Naive thymus-derived CD4-positive, alpha-beta T cell (primary cell): ENCODE measurements around the gene CHI3L2. TPM values are rescaled to one million over a fixed set of nuclear protein-coding genes. Genes with fewer than 3 reads are reported as not detected.
A peak's percentile ranks its signal among the peaks of the same experiment; 100 is the strongest.

Experiments
- ATAC-seq: fragments of 150-1000 bp; cut with Tn5 transposase; 2 replicates; pipeline ENCODE4 v1.10.0; 2021; ENCODE audit warnings: mild to moderate bottlenecking, moderate library complexity
- CTCF ChIA-PET: fragments of 350-600 bp; sonication (Branson Sonifier 250); formaldehyde crosslinking; loops from one replicate; lab custom pipeline; 2021; ENCODE audit warnings: antibody characterized with exemption; lab: Charles Lee
- POLR2A ChIA-PET: fragments of 350-600 bp; sonication (Branson Sonifier 250); formaldehyde crosslinking; loops from one replicate; lab custom pipeline; 2021; ENCODE audit warnings: antibody characterized with exemption, inconsistent platforms; lab: Charles Lee
- DNase-seq, 9 donors: peaks; one replicate each; pipeline versions ENCODE4 v3.0.0 to v3.0.0-alpha.2; 2020 to 2022; ENCODE audit warnings: mixed read lengths in 1 of 9
- H3K27ac ChIP-seq: one replicate; pipeline ENCODE4 v1.7.0; 2013; ENCODE audit warnings: mild to moderate bottlenecking, low read depth, low read length, moderate library complexity
- H3K27me3 ChIP-seq, 2 donors: one replicate each; pipeline ENCODE4 v1.7.0; 2013; ENCODE audit warnings: low read length in 2 of 2, mild to moderate bottlenecking in 2 of 2, moderate library complexity in 2 of 2; ENCODE audit not compliant: control insufficient read depth in 2 of 2, insufficient read depth in 2 of 2
- H3K36me3 ChIP-seq, 3 experiments: 1 replicate in 2 of 3; 2 replicates in 1 of 3; pipeline ENCODE4 v1.7.0; 2013; ENCODE audit warnings: low read length in 3 of 3, mild to moderate bottlenecking in 3 of 3, moderate library complexity in 1 of 3; ENCODE audit not compliant: insufficient read depth in 3 of 3, control insufficient read depth in 2 of 3
- H3K4me1 ChIP-seq, 2 donors: one replicate each; pipeline ENCODE4 v1.7.0; 2013; ENCODE audit warnings: low read length in 2 of 2, mild to moderate bottlenecking in 2 of 2, moderate library complexity in 1 of 2; ENCODE audit not compliant: control insufficient read depth in 2 of 2, insufficient read depth in 2 of 2
- H3K4me3 ChIP-seq: 2 replicates; pipeline ENCODE4 v1.7.0; 2013; ENCODE audit warnings: mild to moderate bottlenecking, low read length
- H3K9me3 ChIP-seq, 3 experiments: 1 replicate in 2 of 3; 2 replicates in 1 of 3; pipeline ENCODE4 v1.7.0; 2013; ENCODE audit warnings: low read length in 3 of 3; ENCODE audit not compliant: control insufficient read depth in 2 of 3
- H3K27ac Mint-ChIP-seq, 9 donors: one replicate each; pipeline ENCODE4 v1.8.0; 2020 to 2022; ENCODE audit warnings: mixed read lengths in 9 of 9, mild to moderate bottlenecking in 8 of 9, moderate library complexity in 5 of 9, inconsistent platforms in 2 of 9
- H3K27me3 Mint-ChIP-seq, 5 donors: one replicate each; pipeline ENCODE4 v1.8.0; 2021 to 2022; ENCODE audit warnings: mixed read lengths in 5 of 5, mild to moderate bottlenecking in 1 of 5
- H3K36me3 Mint-ChIP-seq, 5 donors: one replicate each; pipeline ENCODE4 v1.8.0; 2020 to 2022; ENCODE audit warnings: mixed read lengths in 5 of 5, mild to moderate bottlenecking in 3 of 5, inconsistent platforms in 1 of 5
- H3K4me1 Mint-ChIP-seq, 7 donors: one replicate each; pipeline ENCODE4 v1.8.0; 2020 to 2022; ENCODE audit warnings: mixed read lengths in 7 of 7, mild to moderate bottlenecking in 3 of 7, inconsistent platforms in 1 of 7
- H3K4me3 Mint-ChIP-seq, 10 donors: one replicate each; pipeline ENCODE4 v1.8.0; 2020 to 2022; ENCODE audit warnings: mild to moderate bottlenecking in 10 of 10, mixed read lengths in 10 of 10, moderate library complexity in 6 of 10, inconsistent platforms in 2 of 10
- H3K9me3 Mint-ChIP-seq, 11 donors: one replicate each; pipeline ENCODE4 v1.8.0; 2020 to 2022; ENCODE audit warnings: mixed read lengths in 11 of 11, mild to moderate bottlenecking in 4 of 11, inconsistent platforms in 1 of 11, moderate library complexity in 1 of 11
- intact Hi-C, 2 donors: fragments of 100-400 bp; cut with micrococcal nuclease; formaldehyde crosslinking; loops; one replicate each; pipeline ENCODE4 v1.15.1; 2023
- polyA plus RNA-seq, 2 donors: library from polyadenylated mRNA; unstranded; fragments of 300-500 nt; fragmentation: Illumina TruSeq; gene quantifications; one replicate each; pipeline ENCODE4 v1.2.3, GENCODE V29; 2021
- total RNA-seq, 6 experiments: library from RNA in 5 of 6; stranded (reverse) in 5 of 6; gene quantifications; 1 replicate in 5 of 6; 2 replicates in 1 of 6; pipeline ENCODE4 v1.2.3 and lab custom pipeline; 2021 to 2026

CHI3L2 gene
- total and polyA plus RNA-seq, 7 experiments from 2014 or later = 7.0 to 136 (median 29.1) TPM

GRCh38 chr1:111222308-111223125 lies 5.0 kb upstream of the CHI3L2 start:
- Histone ChIP-seq H3K27ac (peak overlapping the region; percentile 77), H3K27me3 (no peaks in the 10 kb centered on the region), H3K4me1 (peaks cover 92% of the 10 kb centered on the region in 2 donors), H3K4me3 (peak overlapping the region; percentile 55), H3K36me3 (no peaks in the 10 kb centered on the region), H3K9me3 (no peaks in the 10 kb centered on the region)
- POLR2A ChIA-PET = interaction anchor here (0.6 to 18.8 kb wide), 12 partner anchors 8 to 1810 kb away, joined by 3 to 1128 read pairs (median 4); partner anchors contain the start of genes CEPT1, DENND2D and DRAM2
- DNase-seq (peak in 8 of 9 donors; percentile 51 to 83 (median 62)), ATAC-seq (peak; percentile 62)
- H3K4me3 Mint-ChIP-seq = peak overlapping the region; percentile 77 to 92 (median 84)
- peaks cover 78 to 100% (median 97%) of the 10 kb centered on the region in 7 donors for H3K4me1 Mint-ChIP-seq
- no peaks in the 10 kb centered on the region for H3K27me3 Mint-ChIP-seq
- H3K36me3 Mint-ChIP-seq = peaks cover 0 to 13% (median 0%) of the 10 kb centered on the region in 5 donors
- CTCF ChIA-PET = interaction anchor here (0.6 to 17.6 kb wide), 22 partner anchors 8 to 547 kb away, joined by 3 to 341 read pairs (median 4); partner anchors contain the start of genes DENND2D and WDR77
- intact Hi-C loops = loop anchor here (1.0 to 10.0 kb wide), 17 partner anchors 8 to 546 kb away; partner anchors contain the start of genes ATP5PB (in 1 of the 2), C1orf162 (in 1 of the 2), CEPT1 (in 1 of the 2) and DRAM2 (in 1 of the 2)
- H3K9me3 Mint-ChIP-seq = peaks cover 0 to 13% (median 0%) of the 10 kb centered on the region in 11 donors
- peak overlapping the region; percentile 85 to 100 (median 97) for H3K27ac Mint-ChIP-seq

DNA sequence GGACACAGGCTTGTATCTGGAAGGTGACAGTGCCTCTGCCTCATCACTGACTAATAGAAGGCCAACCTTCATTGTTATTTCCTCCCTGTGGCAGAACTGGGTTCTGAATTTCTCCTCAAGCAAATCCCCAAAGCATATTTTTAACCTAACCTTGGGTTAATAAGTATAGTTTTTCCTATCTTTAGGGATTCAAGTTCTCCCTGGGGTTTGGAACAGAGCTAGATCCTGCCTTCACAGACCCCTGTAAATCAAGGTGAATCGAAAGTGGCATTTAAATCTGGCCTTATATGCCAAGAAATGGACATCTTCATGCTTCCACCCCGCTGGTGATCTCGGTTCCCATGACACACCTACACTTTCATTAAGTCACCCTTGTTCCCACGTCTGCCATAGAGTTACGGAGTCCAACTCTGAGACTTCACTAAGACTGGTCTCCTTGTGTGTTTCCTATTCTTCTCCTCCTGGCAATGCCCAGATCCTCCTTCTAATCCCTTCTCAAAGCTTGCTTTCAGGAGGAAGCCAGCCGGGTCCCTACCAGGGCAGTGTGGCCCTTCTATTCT lies 4.3 kb upstream of the CHI3L2 start:
- no peaks in the 10 kb centered on the region for H3K9me3 ChIP-seq
- POLR2A ChIA-PET = interaction anchor here (0.6 to 18.8 kb wide), 12 partner anchors 9 to 183 kb away, joined by 3 to 1128 read pairs (median 4); partner anchors contain the start of gene DENND2D
- intact Hi-C loops = loop anchor here (1.0 to 10.0 kb wide), 14 partner anchors 36 to 546 kb away; partner anchors contain the start of genes ATP5PB (in 1 of the 2), C1orf162 (in 1 of the 2) and WDR77 (in 1 of the 2)
- H3K4me3 ChIP-seq = peak overlapping the region; percentile 55
- CTCF ChIA-PET = interaction anchor here (0.6 to 17.6 kb wide), 24 partner anchors 9 to 546 kb away, joined by 3 to 341 read pairs (median 4); partner anchors contain the start of genes DENND2D and WDR77
- ATAC-seq (no peak), DNase-seq (no peak)
- Mint-ChIP-seq H3K9me3 (peaks cover 0 to 7% (median 0%) of the 10 kb centered on the region in 11 donors), H3K4me1 (peaks cover 77 to 100% (median 97%) of the 10 kb centered on the region in 7 donors), H3K27me3 (no peaks in the 10 kb centered on the region), H3K36me3 (peaks cover 0 to 7% (median 0%) of the 10 kb centered on the region in 5 donors), H3K27ac (peak overlapping the region; percentile 85 to 100 (median 97)), H3K4me3 (peak overlapping the region; percentile 47 to 92 (median 84))
- H3K4me1 ChIP-seq = peaks cover 92% of the 10 kb centered on the region in 2 donors
- peak overlapping the region; percentile 77 for H3K27ac ChIP-seq
- H3K36me3 ChIP-seq = no peaks in the 10 kb centered on the region
- H3K27me3 ChIP-seq = no peaks in the 10 kb centered on the region

GRCh38 chr1:111225091-111225490 lies 2.4 kb upstream of the CHI3L2 start:
- Mint-ChIP-seq H3K36me3 (peaks cover 0 to 5% (median 2%) of the 10 kb centered on the region in 5 donors), H3K27ac (peak overlapping the region; percentile 88 to 99 (median 94)), H3K4me1 (peaks cover 67 to 98% (median 94%) of the 10 kb centered on the region in 7 donors), H3K4me3 (peak overlapping the region; percentile 68 to 88 (median 82)), H3K27me3 (no peaks in the 10 kb centered on the region), H3K9me3 (peaks cover 0 to 5% (median 0%) of the 10 kb centered on the region in 11 donors)
- ChIA-PET POLR2A (interaction anchor here (0.7 to 18.8 kb wide), 17 partner anchors 8 to 261 kb away, joined by 3 to 1128 read pairs (median 3); partner anchors contain the start of genes DENND2D and LRIF1), CTCF (interaction anchor here (0.7 to 17.6 kb wide), 9 partner anchors 9 to 194 kb away, joined by 3 to 341 read pairs (median 5); partner anchors contain the start of gene DENND2D)
- H3K27ac ChIP-seq = peak overlapping the region; percentile 71
- H3K27me3 ChIP-seq = no peaks in the 10 kb centered on the region
- no peaks in the 10 kb centered on the region for H3K9me3 ChIP-seq
- peaks cover 87 to 88% of the 10 kb centered on the region in 2 donors for H3K4me1 ChIP-seq
- H3K4me3 ChIP-seq = peak overlapping the region; percentile 41
- intact Hi-C loops = loop anchor here (1.0 to 10.0 kb wide), 4 partner anchors 9 to 532 kb away; partner anchors contain the start of genes C1orf162 (in 1 of the 2) and DDX20 (in 1 of the 2)
- H3K36me3 ChIP-seq = no peaks in the 10 kb centered on the region
- no peak for ATAC-seq
- no peak for DNase-seq

GRCh38 chr1:111225717-111226400 lies 1.7 kb upstream of the CHI3L2 start:
- Mint-ChIP-seq H3K27me3 (no peaks in the 10 kb centered on the region), H3K4me3 (peak overlapping the region; percentile 68 to 88 (median 82)), H3K27ac (peak overlapping the region; percentile 88 to 99 (median 94)), H3K4me1 (peaks cover 63 to 97% (median 92%) of the 10 kb centered on the region in 7 donors), H3K9me3 (peaks cover 0 to 6% (median 0%) of the 10 kb centered on the region in 11 donors), H3K36me3 (peaks cover 0 to 5% (median 4%) of the 10 kb centered on the region in 5 donors)
- ATAC-seq (peak; percentile 68), DNase-seq (peak in 7 of 9 donors; percentile 60 to 78 (median 72))
- CTCF ChIA-PET = interaction anchor here (0.7 to 17.6 kb wide), 7 partner anchors 11 to 195 kb away, joined by 3 to 341 read pairs (median 7); partner anchors contain the start of gene DENND2D
- Histone ChIP-seq H3K27me3 (no peaks in the 10 kb centered on the region), H3K4me1 (peaks cover 80 to 88% of the 10 kb centered on the region in 2 donors), H3K36me3 (no peaks in the 10 kb centered on the region), H3K9me3 (no peaks in the 10 kb centered on the region), H3K27ac (peak overlapping the region; percentile 71), H3K4me3 (peak overlapping the region; percentile 41)
- POLR2A ChIA-PET = interaction anchor here (0.6 to 18.8 kb wide), 22 partner anchors 9 to 262 kb away, joined by 3 to 1128 read pairs (median 3); partner anchors contain the start of genes DENND2D and LRIF1
- intact Hi-C loops = loop anchor here (1.0 to 10.0 kb wide), 4 partner anchors 10 to 531 kb away; partner anchors contain the start of genes C1orf162 (in 1 of the 2) and DDX20 (in 1 of the 2)

- H3K27me3 Mint-ChIP-seq = no peaks in the 10 kb centered on the region
- peaks cover 50 to 96% (median 92%) of the 10 kb centered on the region in 7 donors for H3K4me1 Mint-ChIP-seq
- intact Hi-C loops = loop anchor here (2.0 to 10.0 kb wide), 3 partner anchors 23 to 529 kb away; partner anchors contain the start of genes C1orf162 (in 1 of the 2) and DDX20 (in 1 of the 2)
- peak overlapping the region; percentile 57 to 88 (median 75) for H3K4me3 Mint-ChIP-seq
- H3K9me3 ChIP-seq = no peaks in the 10 kb centered on the region
- no peaks in the 10 kb centered on the region for H3K27me3 ChIP-seq
- H3K27ac ChIP-seq = peak overlapping the region; percentile 71
- peaks cover 0 to 10% (median 5%) of the 10 kb centered on the region in 5 donors for H3K36me3 Mint-ChIP-seq
- ChIA-PET CTCF (interaction anchor here (0.6 to 17.6 kb wide), 12 partner anchors 8 to 198 kb away, joined by 3 to 341 read pairs (median 3); partner anchors contain the start of gene DENND2D), POLR2A (interaction anchor here (0.6 to 18.8 kb wide), 8 partner anchors 11 to 106 kb away, joined by 3 to 1128 read pairs (median 4); partner anchors contain the start of genes CEPT1, DENND2D and DRAM2)
- H3K27ac Mint-ChIP-seq = peak overlapping the region; percentile 74 to 99 (median 93)
- peaks cover 58 to 79% of the 10 kb centered on the region in 2 donors for H3K4me1 ChIP-seq
- H3K36me3 ChIP-seq = no peaks in the 10 kb centered on the region
- DNase-seq = no peak
- ATAC-seq = no peak
- H3K4me3 ChIP-seq = no peak overlapping the region
- H3K9me3 Mint-ChIP-seq = peaks cover 0 to 6% (median 0%) of the 10 kb centered on the region in 11 donors
Observed at GRCh38 chr1:111227851-111228747, 586 bp downstream of the CHI3L2 start.
